Right atrium auricular region (tissue), 2 donors: ENCODE data around the gene HS1BP3. TPM values are rescaled to one million over a fixed set of nuclear protein-coding genes. Genes with fewer than 3 reads are reported as not detected.

Source experiments
- DNase-seq: peaks from one replicate; pipeline ENCODE4 v3.0.0-alpha.2; 2019; ENCODE audit warnings: low spot score
- H3K27ac ChIP-seq, 2 donors: fragments of 200-600 bp; sonication (generic); 1 replicate in 1 of 2; 2 replicates in 1 of 2; pipeline ENCODE4 v1.5.1; 2016 to 2019
- H3K27me3 ChIP-seq, 2 donors: fragments of 200-600 bp; sonication (generic); one replicate each; pipeline versions ENCODE4 v1.5.1 to v1.6.0; 2017 to 2019
- H3K36me3 ChIP-seq: fragments of 200-600 bp; sonication (generic); one replicate; pipeline ENCODE4 v1.5.1; 2016
- H3K4me1 ChIP-seq, 2 donors: fragments of 200-600 bp; sonication (generic); one replicate each; pipeline versions ENCODE4 v1.5.1 to v1.6.0; 2017 to 2019
- H3K4me3 ChIP-seq, 2 donors: fragments of 200-600 bp; sonication (generic); 1 replicate in 1 of 2; 2 replicates in 1 of 2; pipeline ENCODE4 v1.5.1; 2017 to 2019; ENCODE audit warnings: mild to moderate bottlenecking in 1 of 2, moderate library complexity in 1 of 2
- H3K9me3 ChIP-seq, 2 donors: fragments of 200-600 bp; sonication (generic); one replicate each; pipeline ENCODE4 v1.5.1; 2019
- total RNA-seq, 2 donors: library from RNA; depleted of rRNA; stranded (reverse); fragments of >200 nt; gene quantifications; one replicate each; pipeline ENCODE4 v1.1.0, GENCODE V29; 2016
- TF ChIP-seq, protein P1 (sequence below), 2 donors: fragments of 200-600 bp; sonication (generic); IDR thresholded peaks; one replicate each; pipeline ENCODE4 v1.5.1; 2019; ENCODE audit warnings: antibody characterized with exemption in 2 of 2

Gene HS1BP3
- total RNA-seq, 2 donors from 2014 or later = 19.5 to 26.0 TPM

DNA sequence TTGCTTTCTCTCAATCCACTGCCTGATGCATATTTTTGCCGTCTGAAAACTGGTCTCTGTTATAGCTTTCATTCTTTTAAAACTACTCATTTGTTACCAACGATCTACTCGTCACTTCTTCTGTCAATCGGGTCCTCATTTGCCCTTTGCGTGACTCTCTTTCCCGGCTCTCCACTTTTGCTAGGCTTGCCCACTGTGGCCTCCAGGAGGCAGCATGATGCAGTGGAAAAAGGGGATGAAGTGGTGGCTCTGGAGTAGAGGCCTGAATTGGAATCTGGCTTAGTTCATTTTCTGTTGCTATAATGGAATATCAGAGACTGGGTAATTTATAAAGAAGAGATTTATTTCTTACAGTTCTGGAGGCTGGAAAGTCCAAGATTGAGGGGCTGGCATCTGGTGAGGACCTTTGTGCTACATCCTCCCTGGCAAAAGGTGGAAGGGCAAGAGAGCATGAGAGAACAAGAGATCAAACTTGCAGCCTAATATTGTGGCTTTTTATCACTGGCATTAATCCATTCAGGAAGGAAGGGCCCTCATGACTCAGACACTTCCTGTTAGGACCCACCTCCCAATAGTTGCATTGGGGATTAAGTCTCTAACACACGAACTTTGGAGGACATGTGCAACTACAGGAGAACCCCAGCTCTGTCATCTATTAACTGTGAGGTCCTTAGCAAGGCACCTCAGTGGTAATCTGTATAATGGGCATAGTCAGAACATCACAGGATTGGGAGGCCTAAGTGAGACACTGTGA, 31.4 kb upstream of the HS1BP3 start:
- Histone ChIP-seq H3K27me3 (no peaks in the 10 kb centered on the region), H3K27ac (no peak overlapping the region), H3K4me3 (no peak overlapping the region), H3K9me3 (no peaks in the 10 kb centered on the region), H3K4me1 (no peaks in the 10 kb centered on the region), H3K36me3 (no peaks in the 10 kb centered on the region)
- TF ChIP-seq, protein P1, sequence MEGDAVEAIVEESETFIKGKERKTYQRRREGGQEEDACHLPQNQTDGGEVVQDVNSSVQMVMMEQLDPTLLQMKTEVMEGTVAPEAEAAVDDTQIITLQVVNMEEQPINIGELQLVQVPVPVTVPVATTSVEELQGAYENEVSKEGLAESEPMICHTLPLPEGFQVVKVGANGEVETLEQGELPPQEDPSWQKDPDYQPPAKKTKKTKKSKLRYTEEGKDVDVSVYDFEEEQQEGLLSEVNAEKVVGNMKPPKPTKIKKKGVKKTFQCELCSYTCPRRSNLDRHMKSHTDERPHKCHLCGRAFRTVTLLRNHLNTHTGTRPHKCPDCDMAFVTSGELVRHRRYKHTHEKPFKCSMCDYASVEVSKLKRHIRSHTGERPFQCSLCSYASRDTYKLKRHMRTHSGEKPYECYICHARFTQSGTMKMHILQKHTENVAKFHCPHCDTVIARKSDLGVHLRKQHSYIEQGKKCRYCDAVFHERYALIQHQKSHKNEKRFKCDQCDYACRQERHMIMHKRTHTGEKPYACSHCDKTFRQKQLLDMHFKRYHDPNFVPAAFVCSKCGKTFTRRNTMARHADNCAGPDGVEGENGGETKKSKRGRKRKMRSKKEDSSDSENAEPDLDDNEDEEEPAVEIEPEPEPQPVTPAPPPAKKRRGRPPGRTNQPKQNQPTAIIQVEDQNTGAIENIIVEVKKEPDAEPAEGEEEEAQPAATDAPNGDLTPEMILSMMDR (IDR thresholded peaks at IDR 0.05) = peak in 1 of 2 donors; percentile 44
- no peak for DNase-seq

DNA sequence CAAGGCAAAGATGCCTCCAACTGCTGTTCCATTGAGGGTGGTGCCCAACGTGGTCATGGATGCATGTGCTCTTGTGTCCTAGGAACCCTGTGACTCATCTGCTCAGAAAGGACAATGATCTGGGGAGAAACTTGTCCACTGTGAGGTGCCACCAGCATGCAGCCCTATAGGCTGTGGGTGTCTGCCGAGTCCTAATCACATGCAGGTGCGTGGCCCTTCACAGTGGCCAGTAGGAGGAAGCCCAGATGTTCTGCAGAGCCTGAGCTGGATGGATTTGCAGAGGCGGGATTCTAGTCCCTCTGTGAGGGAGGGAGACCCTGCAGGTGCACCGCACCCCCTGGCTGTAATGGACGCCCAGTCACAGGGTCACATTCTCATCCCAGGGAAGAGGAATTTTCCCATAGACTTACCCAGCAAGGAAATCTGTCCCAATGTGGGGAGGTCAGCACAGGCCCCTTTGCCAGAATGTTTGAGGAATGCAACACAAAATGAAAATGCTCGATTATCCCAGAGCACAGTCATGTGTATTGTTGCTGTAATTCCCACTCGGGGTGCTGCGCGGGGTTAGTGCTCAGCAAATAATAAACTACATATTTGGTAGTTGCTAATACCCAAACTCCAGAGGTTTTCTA, 30.0 kb upstream of the HS1BP3 start:
- Histone ChIP-seq H3K4me3 (no peak overlapping the region), H3K4me1 (peaks cover 0 to 7% of the 10 kb centered on the region in 2 donors), H3K27me3 (no peaks in the 10 kb centered on the region), H3K9me3 (no peaks in the 10 kb centered on the region), H3K27ac (no peak overlapping the region), H3K36me3 (no peaks in the 10 kb centered on the region)
- no peak for DNase-seq
- TF ChIP-seq, protein P1 (IDR thresholded peaks at IDR 0.05) = no peak

DNA sequence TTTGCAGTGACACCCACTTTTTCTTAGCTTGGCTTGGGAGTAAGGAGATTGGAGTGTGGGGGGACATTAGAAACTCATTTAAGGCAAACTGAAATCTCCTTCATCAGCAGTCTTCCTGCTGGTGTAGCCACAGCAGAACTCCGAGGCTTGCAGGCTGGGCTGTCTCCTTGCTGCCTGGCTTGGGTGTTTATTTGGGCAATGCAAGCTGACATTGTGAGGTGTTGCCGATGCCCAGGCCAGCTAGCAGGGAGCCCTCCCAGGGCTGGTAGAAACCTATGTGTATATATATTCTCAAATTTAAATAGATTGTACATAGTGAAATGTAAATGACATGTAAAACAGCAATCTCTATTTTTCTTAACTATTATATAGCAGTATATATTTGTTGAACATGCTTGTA, 27.9 kb upstream of the HS1BP3 start:
- Histone ChIP-seq H3K27ac (no peak overlapping the region), H3K27me3 (no peaks in the 10 kb centered on the region), H3K9me3 (no peaks in the 10 kb centered on the region), H3K4me3 (no peak overlapping the region), H3K4me1 (peaks cover 0 to 17% of the 10 kb centered on the region in 2 donors), H3K36me3 (no peaks in the 10 kb centered on the region)
- TF ChIP-seq, protein P1 (IDR thresholded peaks at IDR 0.05) = no peak
- DNase-seq = no peak

DNA sequence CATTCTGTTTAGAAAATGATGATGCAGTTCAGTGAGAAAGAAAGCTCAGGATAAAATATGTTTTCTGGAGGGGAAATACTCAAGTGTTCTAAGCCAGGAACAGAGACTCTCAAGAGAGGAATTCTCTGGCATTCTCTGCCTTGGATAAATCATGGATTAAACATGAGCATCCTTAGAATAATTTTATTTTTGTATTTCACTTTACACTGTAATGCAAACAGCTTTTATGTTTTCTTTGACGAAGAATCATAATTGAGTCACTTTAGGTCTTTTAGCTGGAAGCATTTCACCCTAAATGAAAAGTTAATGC, 27.1 kb upstream of the HS1BP3 start:
- no peaks in the 10 kb centered on the region for H3K27me3 ChIP-seq
- H3K9me3 ChIP-seq = no peaks in the 10 kb centered on the region
- peaks cover 0 to 17% of the 10 kb centered on the region in 2 donors for H3K4me1 ChIP-seq
- H3K36me3 ChIP-seq = no peaks in the 10 kb centered on the region
- H3K27ac ChIP-seq = no peak overlapping the region
- TF ChIP-seq, protein P1 (IDR thresholded peaks at IDR 0.05) = no peak
- DNase-seq = no peak
- no peak overlapping the region for H3K4me3 ChIP-seq

DNA sequence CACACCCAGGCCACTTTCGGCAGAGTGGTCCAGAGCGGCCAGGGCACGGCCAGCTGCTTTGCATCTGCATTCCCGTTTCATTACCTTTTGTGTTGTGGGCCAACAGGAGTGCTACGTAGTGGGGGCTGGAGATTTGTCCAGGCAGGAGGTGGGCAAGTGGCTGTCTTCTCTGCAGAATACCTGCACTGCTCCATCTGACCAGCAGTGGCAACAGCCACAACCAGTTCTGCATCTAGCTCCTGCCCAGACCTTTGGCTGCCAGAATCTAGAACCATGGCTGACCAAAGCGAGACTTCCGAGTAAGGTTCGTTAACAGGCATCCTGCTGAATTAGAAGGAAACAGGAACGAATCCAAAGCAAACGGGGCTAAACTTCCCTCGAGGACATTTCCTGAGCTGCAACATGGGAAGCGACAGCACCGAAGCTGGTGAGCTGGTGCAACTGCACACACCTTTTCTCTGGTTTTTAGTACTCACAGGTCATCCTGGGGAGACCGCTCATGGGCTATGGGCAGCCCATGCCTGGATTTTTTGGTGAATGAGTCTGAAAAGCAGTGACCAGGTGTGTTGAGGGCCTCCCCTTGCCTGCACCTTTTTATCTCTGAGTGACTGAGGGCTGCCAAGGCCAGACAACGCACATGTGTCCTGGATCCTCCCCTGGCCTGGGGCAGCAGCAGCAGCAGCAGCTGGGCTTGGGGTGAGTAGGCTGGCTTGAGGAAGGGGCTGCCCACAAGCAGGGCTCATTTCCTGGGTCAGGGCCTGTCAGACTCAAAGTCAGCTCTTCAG, 26.6 kb upstream of the HS1BP3 start:
- H3K4me3 ChIP-seq = no peak overlapping the region
- peaks cover 3 to 4% of the 10 kb centered on the region in 2 donors for H3K27me3 ChIP-seq
- H3K4me1 ChIP-seq = peaks cover 0 to 17% of the 10 kb centered on the region in 2 donors
- DNase-seq = no peak
- no peaks in the 10 kb centered on the region for H3K36me3 ChIP-seq
- H3K27ac ChIP-seq = no peak overlapping the region
- TF ChIP-seq, protein P1 (IDR thresholded peaks at IDR 0.05) = peak in 1 of 2 donors; percentile 12
- H3K9me3 ChIP-seq = no peaks in the 10 kb centered on the region
